GM18505 (cell line): ENCODE measurements around the gene NUDT15.
"Not testable (repeated sequence)": the region's sequence is repeated elsewhere in the genome, so short reads cannot be mapped to it uniquely, and the experiment has no call there.

Source experiments
- ATAC-seq: cut with Tn5 transposase; IDR thresholded peaks from one replicate; pipeline ENCODE4 v1.9.1; 2021; ENCODE audit not compliant: unreplicated experiment
- POLR2A ChIP-seq: IDR thresholded peaks from 4 replicates; pipeline ENCODE4 v1.6.1; 2011; ENCODE audit warnings: borderline replicate concordance; ENCODE audit not compliant: insufficient read depth, insufficient read length; ENCODE audit errors: extremely low read depth

The NUDT15 gene

GRCh38 chr13:48012668-48013067 is 24.9 kb upstream of the NUDT15 start:
- no peak for TF ChIP-seq POLR2A
- ATAC-seq: no peak

DNA sequence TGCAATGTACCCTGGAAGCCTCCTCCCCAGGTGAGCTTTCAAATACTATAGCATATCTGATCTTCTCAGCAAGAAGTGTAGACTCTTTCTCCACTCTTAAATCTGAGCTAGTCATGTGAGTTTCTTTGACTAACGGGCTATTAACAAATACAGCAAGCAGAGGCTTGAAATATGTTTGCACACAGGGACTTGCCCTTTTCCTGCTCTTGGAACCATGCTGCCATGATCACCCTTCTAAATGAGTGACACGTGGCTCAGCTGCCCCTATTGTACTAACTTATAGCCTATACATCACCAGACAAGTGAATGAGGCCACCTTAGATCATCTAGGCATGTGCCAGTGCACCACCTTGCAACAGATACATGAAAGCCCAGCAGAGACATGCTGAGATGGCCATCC is 23.2 kb upstream of the NUDT15 start:
- ATAC-seq: no peak
- TF ChIP-seq POLR2A: no peak

- no peak for TF ChIP-seq POLR2A
- ATAC-seq: no peak
Observed at GRCh38 chr13:48018637-48019036, 18.9 kb upstream of the NUDT15 start.

- ATAC-seq: no peak
- no peak for TF ChIP-seq POLR2A
Observed at GRCh38 chr13:48019796-48020195, 17.7 kb upstream of the NUDT15 start.

DNA sequence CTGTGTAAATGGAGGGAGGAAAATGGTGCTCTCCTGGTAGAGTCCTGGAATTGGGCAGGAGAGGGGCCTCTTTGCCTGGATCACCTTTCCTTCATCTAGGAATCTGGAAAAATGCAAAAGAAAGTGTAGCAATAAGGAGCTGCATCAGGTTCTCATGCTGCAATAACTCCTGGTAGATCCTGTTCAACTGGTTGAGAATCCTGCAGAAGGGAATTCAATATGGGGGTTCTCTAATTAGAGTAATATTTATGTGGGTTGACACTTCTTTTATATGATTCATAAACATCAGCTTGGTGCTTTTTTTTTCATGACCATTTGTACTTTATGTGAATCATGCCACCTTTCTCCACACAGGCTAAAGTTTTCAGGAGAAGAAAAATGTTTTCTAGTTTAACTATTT is 9.5 kb upstream of the NUDT15 start:
- ATAC-seq: no peak
- no peak for TF ChIP-seq POLR2A

- ATAC-seq: no peak
- TF ChIP-seq POLR2A: no peak
Observed at GRCh38 chr13:48029859-48030258, 7.7 kb upstream of the NUDT15 start.

DNA sequence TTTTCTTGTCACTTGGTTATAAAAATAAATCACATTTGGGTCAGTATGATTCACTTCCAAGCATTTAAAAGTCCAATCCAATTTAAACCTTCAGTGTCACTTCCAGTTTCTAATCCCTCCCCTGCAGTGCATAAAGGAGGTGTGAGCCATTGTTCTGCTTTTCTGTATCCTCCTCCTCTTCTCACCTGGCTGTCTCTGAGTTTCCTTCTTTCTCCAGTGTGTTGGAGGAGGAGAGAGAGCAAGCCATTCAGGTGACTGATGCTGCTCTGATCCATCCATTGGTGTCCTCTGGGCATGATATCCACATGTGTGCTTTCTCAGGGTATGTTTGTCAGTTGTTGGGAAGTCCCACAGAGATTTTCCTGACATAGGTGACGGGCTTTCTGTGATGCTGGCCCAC is 1.2 kb downstream of the NUDT15 start:
- no peak for ATAC-seq
- peak; percentile 21 for TF ChIP-seq POLR2A

- no peak for ATAC-seq
Observed at GRCh38 chr13:48040049-48040448, 2.5 kb downstream of the NUDT15 start.

GRCh38 chr13:48040896-48041295 is 3.4 kb downstream of the NUDT15 start:
- TF ChIP-seq POLR2A: no peak
- ATAC-seq: no peak

More at GRCh38 chr13:48040049-48040448, 2.5 kb downstream of the NUDT15 start:
- TF ChIP-seq POLR2A: no peak

DNA sequence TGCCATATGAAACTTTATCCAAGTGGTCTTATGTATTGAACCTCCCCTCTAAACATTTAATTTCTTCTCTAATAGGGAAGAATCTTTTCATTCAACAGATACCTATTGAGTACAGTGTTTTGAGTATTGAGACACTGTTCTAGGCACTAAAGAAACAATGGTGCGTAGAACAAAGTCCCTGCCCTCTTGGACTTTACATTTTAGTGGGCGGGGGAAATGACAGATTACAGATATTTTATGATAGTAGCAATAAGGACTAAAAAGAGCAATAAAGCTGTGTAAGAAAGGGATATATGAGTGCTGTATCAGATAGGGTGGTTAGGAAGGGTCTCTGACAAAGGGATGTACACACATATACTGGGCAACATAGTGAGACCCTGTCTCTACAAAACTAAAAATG is 5.4 kb downstream of the NUDT15 start:
- no peak for ATAC-seq
- no peak for TF ChIP-seq POLR2A

GRCh38 chr13:48043789-48044503 is 6.4 kb downstream of the NUDT15 start:
- no peak for ATAC-seq
- TF ChIP-seq POLR2A: no peak

DNA sequence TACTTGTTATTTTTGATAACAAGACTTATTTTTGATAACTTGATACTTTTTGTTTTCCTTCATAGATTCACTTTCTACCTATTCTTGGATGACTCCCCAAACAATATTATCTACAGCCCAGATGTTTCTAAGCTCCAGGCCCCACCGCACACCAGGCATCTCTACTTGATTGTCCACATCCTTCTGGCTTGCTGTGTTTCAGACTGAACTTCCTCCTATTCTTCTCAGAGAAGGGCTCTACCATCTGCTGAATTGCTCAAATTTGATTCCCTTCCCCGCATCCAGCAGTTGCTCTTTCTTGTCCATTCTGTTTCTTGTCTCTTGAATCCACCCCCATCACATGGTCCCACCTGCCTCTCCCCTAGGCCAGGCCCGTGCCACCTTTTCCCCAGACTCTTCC is 13.0 kb downstream of the NUDT15 start:
- TF ChIP-seq POLR2A: no peak
- no peak for ATAC-seq

DNA sequence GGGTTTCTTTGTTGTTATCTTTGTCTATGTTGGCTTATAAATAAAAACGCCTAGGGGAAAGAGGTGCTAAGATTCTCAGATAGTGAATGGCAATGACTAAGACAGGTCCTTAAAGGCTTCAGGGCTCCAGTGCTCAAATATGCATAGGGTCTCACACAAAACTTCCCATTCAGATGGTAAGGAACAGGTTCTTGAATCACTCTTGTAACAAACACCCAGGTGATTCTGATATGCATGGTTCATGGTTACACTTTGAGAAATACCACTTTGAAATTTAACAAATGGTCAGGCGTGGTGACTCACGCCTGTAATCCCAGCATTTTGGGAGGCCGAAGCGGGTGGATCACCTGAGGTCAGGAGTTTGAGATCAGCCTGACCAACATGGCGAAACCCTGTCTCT is 17.1 kb downstream of the NUDT15 start:
- no peak for TF ChIP-seq POLR2A
- no peak for ATAC-seq

DNA sequence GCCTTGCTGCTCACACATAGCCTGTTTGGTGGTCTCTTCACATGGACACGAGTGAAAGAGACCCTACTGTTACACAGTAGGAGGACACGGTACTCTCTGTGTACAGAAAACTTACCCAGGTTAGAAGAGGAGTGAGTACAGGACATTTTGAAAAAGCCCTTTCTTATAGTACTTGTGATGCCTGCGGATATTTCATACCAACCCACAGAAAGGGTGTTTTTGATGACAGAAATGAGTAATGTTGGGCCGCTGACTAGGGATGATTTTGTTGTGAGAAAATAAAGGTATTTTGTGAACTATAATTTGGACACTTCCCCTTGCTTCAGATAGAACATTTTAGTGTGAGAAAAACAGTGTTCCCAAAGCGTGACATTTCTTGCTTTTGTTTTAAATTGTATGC is 18.2 kb downstream of the NUDT15 start:
- ATAC-seq: no peak
- no peak for TF ChIP-seq POLR2A

- ATAC-seq: not testable (repeated sequence)
Observed at GRCh38 chr13:48058536-48058935, 21.0 kb downstream of the NUDT15 start.

DNA sequence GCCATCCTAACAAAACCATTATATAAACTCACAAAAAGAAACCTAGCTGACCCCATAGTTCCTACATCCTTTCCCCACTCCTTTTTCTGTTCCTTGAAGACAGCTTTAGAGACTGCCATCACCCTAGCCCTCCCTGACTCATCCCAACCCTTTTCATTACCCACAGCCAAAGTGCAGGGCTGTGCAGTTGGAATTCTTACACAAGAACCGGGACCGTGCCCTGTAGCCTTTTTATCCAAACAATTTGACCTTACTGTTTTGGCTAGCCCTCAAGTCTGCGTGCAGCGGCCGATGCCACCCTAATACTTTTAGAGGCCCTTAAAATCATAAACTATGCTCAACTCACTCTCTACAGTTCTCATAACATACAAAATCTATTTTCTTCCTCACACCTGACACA is 22.4 kb downstream of the NUDT15 start:
- not testable (repeated sequence) for ATAC-seq
